Endothelial cell of umbilical vein (primary cell): ENCODE results near the gene NBL1.

Experiments
- CTCF ChIP-seq, 2 donors: IDR thresholded peaks; 1 replicate in 1 of 2; 2 replicates in 1 of 2; pipeline ENCODE4 v1.5.1; 2011; ENCODE audit warnings: low read length in 2 of 2, mild to moderate bottlenecking in 2 of 2, moderate library complexity in 2 of 2, control low read depth in 1 of 2, inconsistent platforms in 1 of 2, low read depth in 1 of 2; ENCODE audit not compliant: insufficient read depth in 1 of 2; ENCODE audit errors: extremely low read depth in 1 of 2
- EZH2 ChIP-seq: IDR thresholded peaks from 2 replicates; pipeline ENCODE4 v1.6.1; 2012; ENCODE audit warnings: borderline replicate concordance, low read depth, mild to moderate bottlenecking, moderate library complexity, low read length, inconsistent platforms; ENCODE audit not compliant: severe bottlenecking
- FOS ChIP-seq: IDR thresholded peaks from 2 replicates; pipeline ENCODE4 v1.6.1; 2011; ENCODE audit warnings: mild to moderate bottlenecking, low read length, moderate library complexity, borderline replicate concordance; ENCODE audit not compliant: insufficient read depth
- GATA2 ChIP-seq: IDR thresholded peaks from 2 replicates; pipeline ENCODE4 v1.7.0; 2011; ENCODE audit warnings: low read depth, mild to moderate bottlenecking, moderate library complexity, mixed read lengths, low read length; ENCODE audit not compliant: insufficient read length, insufficient read depth
- JUN ChIP-seq: IDR thresholded peaks from 2 replicates; pipeline ENCODE4 v1.6.1; 2011; ENCODE audit warnings: borderline replicate concordance, low read depth; ENCODE audit not compliant: insufficient read length, insufficient read depth
- MAX ChIP-seq: IDR thresholded peaks from 2 replicates; pipeline ENCODE4 v1.6.1; 2011; ENCODE audit not compliant: insufficient read depth, insufficient read length
- POLR2A ChIP-seq: IDR thresholded peaks from 2 replicates; pipeline ENCODE4 v1.6.1; 2012; ENCODE audit warnings: low read depth, mild to moderate bottlenecking, control low read depth, low read length
- POLR2AphosphoS5 ChIP-seq: IDR thresholded peaks from 2 replicates; pipeline ENCODE4 v1.6.1; 2012; ENCODE audit warnings: low read depth, mild to moderate bottlenecking, control low read depth, low read length, moderate library complexity; ENCODE audit not compliant: insufficient read depth

GRCh38 chr1:19687414-19687813 lies 43.3 kb downstream of the NBL1 start:
- no peak for TF ChIP-seq EZH2
- no peak for TF ChIP-seq CTCF (IDR thresholded peaks at IDR 0.05; ENCODE audit: extremely low read depth in 1 of 2, insufficient read depth in 1 of 2, low read depth in 1 of 2, low read length in 2 of 2)
- no peak for TF ChIP-seq POLR2A
- no peak for TF ChIP-seq MAX
- no peak for TF ChIP-seq POLR2AphosphoS5
- TF ChIP-seq GATA2 = no peak
- no peak for TF ChIP-seq JUN
- TF ChIP-seq FOS = no peak
